Activated CD8-positive, alpha-beta memory T cell treated with anti-CD3 and anti-CD28 coated beads, Interleukin-2, amount 50 U/mL, for 1 hour (primary cell): ENCODE data around the gene PRKG1.

ENCODE experiments used
- DNase-seq: peaks from one replicate; pipeline ENCODE4 v3.0.0-alpha.2; 2020; ENCODE audit errors: extremely low read depth

The PRKG1 gene

GRCh38 chr10:51932530-51932929 lies 858.2 kb downstream of the PRKG1 start:
- DNase-seq, result no peak

GRCh38 chr10:51934373-51934772 lies 860.1 kb downstream of the PRKG1 start:
- DNase-seq, result no peak

GRCh38 chr10:51935341-51935740 lies 861.1 kb downstream of the PRKG1 start:
- DNase-seq, result no peak

- DNase-seq, result no peak
These were observed 863.2 kb downstream of the PRKG1 start for GRCh38 chr10:51937308-51938140.

GRCh38 chr10:51950371-51950995 lies 876.2 kb downstream of the PRKG1 start:
- no peak for DNase-seq

- DNase-seq, result no peak
These were observed 876.8 kb downstream of the PRKG1 start for GRCh38 chr10:51950996-51951555.

- no peak for DNase-seq
These were observed 877.3 kb downstream of the PRKG1 start for GRCh38 chr10:51951601-51952000.

- no peak for DNase-seq
These were observed 877.8 kb downstream of the PRKG1 start for GRCh38 chr10:51952056-51952455.

GRCh38 chr10:51955696-51956095 lies 881.4 kb downstream of the PRKG1 start:
- DNase-seq, result no peak

GRCh38 chr10:51956822-51957221 lies 882.5 kb downstream of the PRKG1 start:
- no peak for DNase-seq

GRCh38 chr10:51960494-51960895 lies 886.2 kb downstream of the PRKG1 start:
- no peak for DNase-seq

- no peak for DNase-seq
These were observed 887.1 kb downstream of the PRKG1 start for GRCh38 chr10:51961401-51961800.

- no peak for DNase-seq
These were observed 890.3 kb downstream of the PRKG1 start for GRCh38 chr10:51964630-51965029.

GRCh38 chr10:51965451-51965850 lies 891.2 kb downstream of the PRKG1 start:
- no peak for DNase-seq

- no peak for DNase-seq
These were observed 898.6 kb downstream of the PRKG1 start for GRCh38 chr10:51972733-51973346.

- DNase-seq, result no peak
These were observed 906.5 kb downstream of the PRKG1 start for GRCh38 chr10:51980752-51981151.

- no peak for DNase-seq
These were observed 907.4 kb downstream of the PRKG1 start for GRCh38 chr10:51981731-51982130.

- DNase-seq, result no peak
These were observed 909.2 kb downstream of the PRKG1 start for GRCh38 chr10:51983481-51983880.

GRCh38 chr10:51985336-51985735 lies 911.0 kb downstream of the PRKG1 start:
- no peak for DNase-seq

- no peak for DNase-seq
These were observed 912.2 kb downstream of the PRKG1 start for GRCh38 chr10:51986516-51986915.

- DNase-seq, result no peak
These were observed 919.2 kb downstream of the PRKG1 start for GRCh38 chr10:51993475-51993874.

GRCh38 chr10:51999096-51999495 lies 924.8 kb downstream of the PRKG1 start:
- DNase-seq, result no peak
